Fibroblast of skin of scalp (primary cell): ENCODE results near the gene FAM25G.
A peak's percentile ranks its signal among the peaks of the same experiment; 100 is the strongest.
"Not testable (repeated sequence)": the region's sequence is repeated elsewhere in the genome, so short reads cannot be mapped to it uniquely, and the experiment has no call there.

ENCODE experiments used
- DNase-seq: peaks from one replicate; pipeline ENCODE4 v3.0.0-alpha.2; 2013

FAM25G gene

DNA sequence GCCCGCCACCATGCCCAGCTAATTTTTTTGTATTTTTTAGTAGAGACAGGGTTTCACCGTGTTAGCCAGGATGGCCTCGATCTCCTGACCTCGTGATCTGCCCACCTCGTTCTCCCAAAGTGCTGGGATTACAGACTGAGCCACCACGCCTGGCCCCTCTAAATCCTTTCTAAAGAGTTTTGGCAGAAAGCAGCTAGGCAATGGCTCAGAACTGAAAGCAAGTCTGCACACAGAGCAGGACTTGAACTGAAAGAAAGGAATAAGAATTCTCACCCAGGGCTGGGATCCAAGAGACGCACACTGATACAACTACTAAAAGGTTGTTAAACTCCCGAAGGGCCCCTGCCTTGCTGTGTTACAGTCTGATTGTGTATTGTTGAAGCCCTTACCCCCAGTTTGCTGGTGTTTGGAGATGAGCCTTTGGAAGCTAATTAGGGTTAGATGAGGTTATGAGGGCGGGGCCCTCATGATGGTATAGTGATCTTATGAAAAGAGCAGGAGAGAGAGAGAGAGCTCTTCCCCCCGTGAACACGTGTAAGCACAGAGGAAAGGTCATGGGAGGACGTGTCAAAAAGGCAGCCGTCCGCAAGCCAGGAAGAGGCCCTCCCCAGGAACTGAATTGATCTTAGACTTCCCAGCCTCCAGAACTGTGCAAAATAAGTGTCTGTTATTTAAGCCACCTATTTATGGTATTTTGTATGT lies 26.1 kb downstream of the FAM25G start:
- not testable (repeated sequence) for DNase-seq

DNA sequence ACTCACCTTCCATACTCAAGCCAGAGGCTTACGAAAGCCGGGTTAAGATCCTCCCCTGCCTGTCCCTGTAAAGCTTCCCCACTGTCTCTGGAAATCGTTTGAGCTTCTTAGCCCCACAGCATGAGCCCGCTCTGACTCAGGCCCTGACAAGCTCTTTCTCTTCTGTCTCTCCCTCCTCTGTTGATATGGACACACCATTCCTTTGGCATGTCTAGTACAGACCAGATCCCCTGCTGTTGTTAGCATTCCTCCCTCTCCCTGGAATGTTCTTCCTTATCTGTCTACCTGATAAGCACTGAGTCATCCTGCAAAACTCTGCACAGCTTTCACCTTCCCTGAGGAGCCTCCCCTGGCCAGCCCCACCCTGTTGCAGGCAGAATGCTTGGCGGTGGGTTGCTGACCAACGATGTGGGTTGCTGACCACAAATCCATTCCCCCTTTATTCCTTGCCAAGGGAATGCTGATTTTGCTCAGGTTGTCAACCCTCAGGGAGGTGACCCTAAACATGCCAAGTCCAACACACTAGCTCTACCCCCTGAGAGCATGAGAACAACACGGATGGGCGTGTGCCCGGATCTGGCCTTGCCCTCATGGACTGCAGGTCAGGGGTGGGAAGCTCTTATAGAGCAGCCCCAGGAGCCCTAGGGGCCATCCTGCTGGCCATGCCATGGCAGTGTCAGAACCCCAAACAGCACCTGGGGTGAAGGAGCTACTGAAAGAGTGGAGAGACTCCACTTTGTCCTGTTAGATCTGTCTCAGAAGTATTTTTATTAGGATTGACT lies 28.7 kb downstream of the FAM25G start:
- DNase-seq: not testable (repeated sequence)

DNA sequence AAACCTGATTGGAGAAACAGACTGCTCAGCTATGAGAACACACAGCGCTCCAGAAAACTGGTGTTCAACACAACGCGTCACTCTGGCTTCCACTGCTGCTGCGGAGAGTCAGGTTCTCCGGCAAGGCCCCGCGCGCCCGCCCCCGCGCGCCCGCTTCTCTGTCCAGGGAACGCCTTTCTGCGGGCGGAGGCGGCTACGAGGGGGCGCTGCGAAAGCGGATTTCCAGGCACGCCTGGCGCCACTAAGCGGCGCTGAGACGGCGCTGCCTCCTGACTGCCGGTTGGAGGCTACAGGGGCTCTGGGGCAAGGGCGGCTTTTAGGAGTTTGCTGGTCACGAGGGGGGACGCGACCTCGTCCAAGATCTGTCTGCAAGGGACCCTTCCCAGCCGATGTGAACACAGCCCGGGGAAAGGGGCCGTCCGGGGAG lies 30.2 kb downstream of the FAM25G start:
- DNase-seq: peak; percentile 39

- DNase-seq: peak; percentile 77
Observed at GRCh38 chr10:47458466-47459154, 32.9 kb downstream of the FAM25G start.

GRCh38 chr10:47457826-47458225 lies 33.7 kb downstream of the FAM25G start:
- no peak for DNase-seq

- DNase-seq: peak; percentile 20
Observed at GRCh38 chr10:47457528-47457820, 34.0 kb downstream of the FAM25G start.

DNA sequence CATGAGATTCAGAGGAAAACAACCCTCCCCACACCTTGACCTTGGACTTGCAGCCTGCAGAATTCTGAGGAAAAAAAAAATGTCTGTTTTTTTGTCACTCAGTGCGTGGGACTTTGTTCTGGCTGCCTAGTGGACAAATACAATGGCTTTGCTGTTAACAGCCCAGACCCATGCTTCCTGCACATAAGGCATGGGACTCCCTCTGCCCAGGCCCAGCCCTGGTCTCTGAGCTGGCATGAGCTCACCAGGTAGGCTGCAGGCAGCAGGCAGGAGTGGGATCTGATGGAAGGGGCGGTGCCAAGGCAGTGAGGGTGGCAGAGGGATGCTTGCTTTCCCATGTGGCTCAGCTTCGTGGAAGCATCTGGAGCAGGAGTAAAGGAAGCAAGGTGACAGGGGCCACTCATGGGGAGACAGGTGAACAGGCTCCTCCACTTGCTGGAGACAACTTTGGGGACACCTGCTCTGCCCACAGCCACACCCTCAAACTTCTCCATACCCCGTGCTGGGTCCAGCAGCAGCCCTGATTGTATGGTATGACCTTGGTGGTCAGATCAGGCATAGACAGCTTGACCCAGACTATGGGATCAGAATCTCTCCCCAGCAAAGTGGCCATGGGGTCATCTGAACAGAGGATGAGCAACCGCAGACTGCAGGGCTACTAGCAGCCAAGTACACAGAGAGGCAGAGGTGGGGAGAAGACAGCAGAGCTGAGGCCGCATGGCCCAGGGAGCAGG lies 34.5 kb downstream of the FAM25G start:
- no peak for DNase-seq

GRCh38 chr10:47456079-47456785 lies 35.3 kb downstream of the FAM25G start:
- DNase-seq: no peak

- not testable (repeated sequence) for DNase-seq
Observed at GRCh38 chr10:47455350-47456078, 36.0 kb downstream of the FAM25G start.

- DNase-seq: no peak
Observed at GRCh38 chr10:47454780-47455058, 36.8 kb downstream of the FAM25G start.

GRCh38 chr10:47454008-47454779 lies 37.3 kb downstream of the FAM25G start:
- DNase-seq: no peak

DNA sequence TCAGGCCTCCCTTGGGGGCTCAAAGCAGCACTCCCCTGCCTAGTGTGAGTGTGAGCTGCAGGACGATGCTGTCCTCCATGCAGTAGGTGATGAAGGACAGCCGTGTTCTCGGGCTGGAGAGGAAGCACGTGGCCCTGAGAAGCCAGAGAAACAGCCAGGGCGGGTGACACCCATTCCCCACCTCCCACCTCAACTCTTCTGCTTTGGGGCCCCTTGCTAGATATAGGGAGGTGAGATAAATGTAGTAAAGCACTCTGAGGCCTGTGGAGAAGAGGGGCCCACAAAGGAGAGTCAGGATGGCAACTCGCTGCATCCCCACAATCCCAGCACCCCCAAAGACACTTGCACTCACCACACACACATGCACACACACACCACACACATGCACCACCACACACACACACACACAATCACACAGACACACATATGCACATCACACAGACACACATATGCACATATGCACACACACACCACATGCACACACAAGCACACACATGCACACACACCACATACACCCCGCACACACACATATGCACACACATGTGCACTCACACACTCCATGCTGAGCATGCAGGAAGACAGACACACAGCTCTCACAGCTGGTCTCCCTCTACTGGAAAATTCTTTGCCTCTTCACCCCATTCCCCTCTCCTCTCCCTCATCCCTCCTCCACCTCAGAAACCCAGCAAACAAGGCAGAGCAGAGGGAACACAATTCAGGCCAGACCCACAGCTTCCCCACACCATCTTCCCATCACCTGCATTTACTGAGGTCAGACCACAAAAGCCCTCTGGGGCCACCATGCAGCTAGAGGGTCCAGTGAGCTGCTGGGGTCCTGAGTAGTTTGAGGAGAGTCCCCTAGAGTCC lies 38.1 kb downstream of the FAM25G start:
- no peak for DNase-seq

DNA sequence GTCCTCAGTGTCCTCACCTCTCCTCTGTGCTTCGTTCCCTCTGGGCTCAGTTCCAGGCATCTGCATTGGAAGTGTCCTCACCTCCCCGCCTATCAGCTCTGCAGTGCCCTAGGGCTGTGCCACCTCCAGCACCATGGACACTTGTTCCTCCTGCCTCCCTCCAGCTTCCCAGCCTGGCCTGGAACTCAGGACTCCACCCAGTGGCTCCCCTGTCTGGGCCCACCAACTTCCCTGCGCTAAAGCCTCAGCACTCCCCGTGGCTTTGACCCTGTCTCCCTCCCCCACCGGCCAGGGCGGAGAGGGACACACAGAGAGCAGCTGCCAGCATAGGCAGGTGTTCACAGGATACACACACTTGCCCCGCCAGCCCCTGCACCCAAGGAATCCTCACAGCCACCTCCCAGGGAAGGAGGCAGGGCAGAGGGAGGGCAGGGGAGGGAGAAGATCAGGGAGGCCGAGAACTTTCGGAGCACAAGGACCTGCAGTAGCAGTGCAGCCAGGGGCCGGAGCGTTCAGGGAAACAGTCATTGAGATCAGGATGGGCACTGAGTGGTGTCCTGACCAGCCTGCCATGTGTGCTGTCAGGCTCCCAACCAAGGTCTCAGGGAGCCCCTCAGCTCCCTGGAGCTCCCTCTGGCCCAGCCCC lies 38.9 kb downstream of the FAM25G start:
- no peak for DNase-seq

GRCh38 chr10:47451998-47452494 lies 39.5 kb downstream of the FAM25G start:
- no peak for DNase-seq

GRCh38 chr10:47451273-47451997 lies 40.1 kb downstream of the FAM25G start:
- DNase-seq: no peak

- DNase-seq: no peak
Observed at GRCh38 chr10:47450442-47450841, 41.1 kb downstream of the FAM25G start.

DNA sequence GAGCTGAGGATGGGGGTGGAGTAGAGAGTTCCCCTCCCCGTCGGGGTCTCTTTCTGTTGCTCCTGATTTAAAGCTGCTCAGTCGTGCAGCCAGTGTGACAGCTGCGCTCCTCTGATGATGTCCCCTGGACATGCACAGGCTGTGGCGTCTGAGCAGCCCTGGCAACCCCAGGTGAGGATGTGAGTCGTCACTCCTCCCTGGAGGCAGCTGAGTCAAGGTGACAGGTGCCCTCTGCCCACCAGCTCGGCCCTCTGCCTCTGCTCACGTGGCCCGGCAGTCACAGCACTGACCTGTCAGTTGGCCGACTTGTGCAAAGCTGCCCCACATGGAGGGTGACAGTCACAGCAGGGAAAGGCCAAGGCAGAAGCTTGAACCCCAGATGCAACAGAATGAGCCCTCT lies 41.5 kb downstream of the FAM25G start:
- DNase-seq: no peak
